ENCODE data around the gene PAF1. TPM values are rescaled to one million over a fixed set of nuclear protein-coding genes. Genes with fewer than 3 reads are reported as not detected.

Gene PAF1
- total and polyA plus RNA-seq, 12 donors: 46.8 to 86.9 (median 52.9) TPM

DNA sequence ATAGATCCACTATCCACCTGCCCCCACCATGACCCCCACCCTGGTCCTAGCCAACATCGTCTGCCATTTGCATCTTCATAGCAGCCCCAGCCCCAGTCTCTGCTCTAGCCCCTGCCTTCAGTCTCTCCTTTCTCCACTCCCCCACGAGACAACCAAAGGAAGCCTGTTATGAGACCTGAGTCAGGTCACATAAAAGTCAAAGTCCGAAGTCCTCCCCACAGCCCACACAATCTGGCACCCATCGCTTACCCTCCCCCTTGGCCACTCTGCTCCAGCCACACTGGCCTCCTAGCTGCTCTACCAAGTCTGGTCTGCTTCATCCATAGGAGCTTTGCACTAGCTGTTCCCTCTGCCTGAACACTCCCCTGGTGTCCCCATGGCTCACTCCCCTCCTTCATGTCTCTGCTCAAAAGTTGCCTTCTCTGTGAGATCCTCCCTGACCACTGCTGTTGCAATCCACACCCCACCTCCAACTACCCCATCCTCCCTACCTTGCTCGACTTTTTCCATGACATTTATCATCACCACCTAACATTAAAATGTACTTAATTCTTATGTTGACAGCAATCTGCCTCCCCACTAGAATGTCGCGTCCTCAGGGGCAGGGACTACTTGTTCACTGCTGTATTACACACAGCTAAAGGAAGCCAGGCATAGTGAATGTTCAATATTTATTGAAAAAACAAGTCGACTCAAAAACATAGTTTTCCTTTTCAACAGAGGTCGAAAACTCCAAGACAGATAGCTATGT is 20.4 kb upstream of the PAF1 start:
- WGBS, 4 donors: 12 to 21% (median 20%) methylated on average over 9 of the region's 9 CpGs
- TF ChIP-seq, protein P1, sequence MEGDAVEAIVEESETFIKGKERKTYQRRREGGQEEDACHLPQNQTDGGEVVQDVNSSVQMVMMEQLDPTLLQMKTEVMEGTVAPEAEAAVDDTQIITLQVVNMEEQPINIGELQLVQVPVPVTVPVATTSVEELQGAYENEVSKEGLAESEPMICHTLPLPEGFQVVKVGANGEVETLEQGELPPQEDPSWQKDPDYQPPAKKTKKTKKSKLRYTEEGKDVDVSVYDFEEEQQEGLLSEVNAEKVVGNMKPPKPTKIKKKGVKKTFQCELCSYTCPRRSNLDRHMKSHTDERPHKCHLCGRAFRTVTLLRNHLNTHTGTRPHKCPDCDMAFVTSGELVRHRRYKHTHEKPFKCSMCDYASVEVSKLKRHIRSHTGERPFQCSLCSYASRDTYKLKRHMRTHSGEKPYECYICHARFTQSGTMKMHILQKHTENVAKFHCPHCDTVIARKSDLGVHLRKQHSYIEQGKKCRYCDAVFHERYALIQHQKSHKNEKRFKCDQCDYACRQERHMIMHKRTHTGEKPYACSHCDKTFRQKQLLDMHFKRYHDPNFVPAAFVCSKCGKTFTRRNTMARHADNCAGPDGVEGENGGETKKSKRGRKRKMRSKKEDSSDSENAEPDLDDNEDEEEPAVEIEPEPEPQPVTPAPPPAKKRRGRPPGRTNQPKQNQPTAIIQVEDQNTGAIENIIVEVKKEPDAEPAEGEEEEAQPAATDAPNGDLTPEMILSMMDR (IDR thresholded peaks at IDR 0.05): no peak
- TF ChIP-seq POLR2A (IDR thresholded peaks at IDR 0.05): peak; percentile 38 to 50
- H3K9me3 ChIP-seq (replicated peaks in 1 of 3): no peaks in the 10 kb centered on the region
- peak in 6 of 7 donors; percentile 53 to 80 (median 60) for DNase-seq
- peaks cover 0 to 16% of the 10 kb centered on the region in 2 donors for H3K36me3 ChIP-seq (replicated peaks in 1 of 2)
- peak overlapping the region; percentile 89 to 96 (median 93) for H3K27ac ChIP-seq
- peak overlapping the region in 1 of 4 donors; percentile 95 for H3K4me3 ChIP-seq
- H3K4me1 ChIP-seq (replicated peaks in 1 of 2): peaks cover 8 to 24% of the 10 kb centered on the region in 2 donors
- intact Hi-C loops (cut with DNase I): no loop called here
- no peaks in the 10 kb centered on the region for H3K27me3 ChIP-seq

- intact Hi-C loops (cut with DNase I): no loop called here
- peak overlapping the region; percentile 89 to 96 (median 93) for H3K27ac ChIP-seq
- TF ChIP-seq POLR2A (IDR thresholded peaks at IDR 0.05): peak in 1 of 2 donors; percentile 1
- TF ChIP-seq, protein P1 (IDR thresholded peaks at IDR 0.05): no peak
- H3K4me3 ChIP-seq: peak overlapping the region in 1 of 4 donors; percentile 95
- H3K9me3 ChIP-seq (replicated peaks in 1 of 3): no peaks in the 10 kb centered on the region
- H3K27me3 ChIP-seq: no peaks in the 10 kb centered on the region
- DNase-seq: no peak
- peaks cover 0 to 16% of the 10 kb centered on the region in 2 donors for H3K36me3 ChIP-seq (replicated peaks in 1 of 2)
- peaks cover 8 to 29% of the 10 kb centered on the region in 2 donors for H3K4me1 ChIP-seq (replicated peaks in 1 of 2)
- 50 to 70% (median 68%) methylated on average over 1 of the region's 1 CpG for WGBS, 4 donors
Measured at GRCh38 chr19:39410831-39411080, 19.9 kb upstream of the PAF1 start.

GRCh38 chr19:39410017-39410830 is 19.3 kb upstream of the PAF1 start:
- Histone ChIP-seq H3K36me3 (replicated peaks in 1 of 2) (peaks cover 0 to 16% of the 10 kb centered on the region in 2 donors), H3K27me3 (no peaks in the 10 kb centered on the region), H3K9me3 (replicated peaks in 1 of 3) (no peaks in the 10 kb centered on the region), H3K4me3 (peak overlapping the region in 2 of 4 donors; percentile 82 to 95), H3K27ac (peak overlapping the region; percentile 89 to 96 (median 93)), H3K4me1 (replicated peaks in 1 of 2) (peaks cover 8 to 34% of the 10 kb centered on the region in 2 donors)
- 4 to 6% (median 5%) methylated on average over 31 to 35 of the region's 35 CpGs for WGBS, 4 donors
- DNase-seq: peak; percentile 66 to 82 (median 75)
- intact Hi-C loops (cut with DNase I): no loop called here
- TF ChIP-seq, protein P1 (IDR thresholded peaks at IDR 0.05): no peak
- TF ChIP-seq POLR2A (IDR thresholded peaks at IDR 0.05): peak; percentile 37 to 57

Data from adrenal gland (tissue), 12 donors.